ENCODE measurements around the gene MAML2. TPM values are rescaled to one million over a fixed set of nuclear protein-coding genes. Genes with fewer than 3 reads are reported as not detected.
A peak's percentile ranks its signal among the peaks of the same experiment; 100 is the strongest.

Gene MAML2
- total RNA-seq, 2 experiments from 2014 or later, result 23.4 to 27.2 TPM

GRCh38 chr11:96218006-96218405 lies 125.0 kb downstream of the MAML2 start:
- ChIA-PET CTCF (interaction anchor here (1.4 kb wide), 1 partner anchor 19 kb away, joined by 3 read pairs; no protein-coding TSS in a partner anchor), POLR2A (no interaction called here)
- Mint-ChIP-seq H3K36me3 (ENCODE audit: low read depth) (peaks cover 31% of the 10 kb centered on the region), H3K4me1 (peaks cover 80% of the 10 kb centered on the region), H3K27me3 (no peaks in the 10 kb centered on the region), H3K4me3 (no peak overlapping the region), H3K27ac (no peak overlapping the region), H3K9me3 (no peaks in the 10 kb centered on the region)
- no peak for DNase-seq

- ChIA-PET CTCF (interaction anchor here (1.4 to 1.5 kb wide), 2 partner anchors 20 to 30 kb away, joined by 3 read pairs; no protein-coding TSS in a partner anchor), POLR2A (no interaction called here)
- peaks cover 85% of the 10 kb centered on the region for H3K4me1 Mint-ChIP-seq
Measured at GRCh38 chr11:96217206-96217605, 125.8 kb downstream of the MAML2 start.

GRCh38 chr11:96215826-96216225 lies 127.2 kb downstream of the MAML2 start:
- DNase-seq, result no peak
- CTCF ChIA-PET, result interaction anchor here (1.4 to 1.7 kb wide), 2 partner anchors 10 to 11 kb away, joined by 4 to 5 read pairs; no protein-coding TSS in a partner anchor

More at GRCh38 chr11:96217206-96217605, 125.8 kb downstream of the MAML2 start:
- no peak for DNase-seq
- Mint-ChIP-seq H3K27me3 (no peaks in the 10 kb centered on the region), H3K4me3 (no peak overlapping the region), H3K27ac (peak overlapping the region; percentile 28), H3K9me3 (no peaks in the 10 kb centered on the region), H3K36me3 (ENCODE audit: low read depth) (peaks cover 30% of the 10 kb centered on the region)

GRCh38 chr11:96215110-96215782 lies 127.7 kb downstream of the MAML2 start:
- no peaks in the 10 kb centered on the region for H3K9me3 Mint-ChIP-seq
- H3K27ac Mint-ChIP-seq, result peak overlapping the region; percentile 95
- H3K4me1 Mint-ChIP-seq, result peaks cover 79% of the 10 kb centered on the region
- H3K36me3 Mint-ChIP-seq (ENCODE audit: low read depth), result peaks cover 25% of the 10 kb centered on the region
- no peaks in the 10 kb centered on the region for H3K27me3 Mint-ChIP-seq
- POLR2A ChIA-PET, result no interaction called here
- H3K4me3 Mint-ChIP-seq, result peak overlapping the region; percentile 36
- CTCF ChIA-PET, result interaction anchor here (0.6 to 1.7 kb wide), 4 partner anchors 10 to 71 kb away, joined by 3 to 5 read pairs (median 4); no protein-coding TSS in a partner anchor
- peak; percentile 37 for DNase-seq

More at GRCh38 chr11:96215826-96216225, 127.2 kb downstream of the MAML2 start:
- POLR2A ChIA-PET, result no interaction called here
- H3K27ac Mint-ChIP-seq, result peak overlapping the region; percentile 95
- no peaks in the 10 kb centered on the region for H3K9me3 Mint-ChIP-seq
- H3K36me3 Mint-ChIP-seq (ENCODE audit: low read depth), result peaks cover 25% of the 10 kb centered on the region
- H3K4me3 Mint-ChIP-seq, result peak overlapping the region; percentile 36
- no peaks in the 10 kb centered on the region for H3K27me3 Mint-ChIP-seq
- H3K4me1 Mint-ChIP-seq, result peaks cover 82% of the 10 kb centered on the region

GRCh38 chr11:96214777-96215109 lies 128.3 kb downstream of the MAML2 start:
- no peak for DNase-seq
- Mint-ChIP-seq H3K9me3 (no peaks in the 10 kb centered on the region), H3K36me3 (ENCODE audit: low read depth) (peaks cover 23% of the 10 kb centered on the region), H3K27ac (peak overlapping the region; percentile 95), H3K4me3 (no peak overlapping the region), H3K27me3 (no peaks in the 10 kb centered on the region), H3K4me1 (peaks cover 74% of the 10 kb centered on the region)
- CTCF ChIA-PET, result interaction anchor here (0.6 to 1.7 kb wide), 4 partner anchors 9 to 71 kb away, joined by 3 to 5 read pairs (median 4); no protein-coding TSS in a partner anchor
- POLR2A ChIA-PET, result no interaction called here

- Mint-ChIP-seq H3K27me3 (no peaks in the 10 kb centered on the region), H3K27ac (no peak overlapping the region), H3K4me3 (no peak overlapping the region), H3K4me1 (peaks cover 79% of the 10 kb centered on the region), H3K36me3 (ENCODE audit: low read depth) (peaks cover 25% of the 10 kb centered on the region), H3K9me3 (no peaks in the 10 kb centered on the region)
- DNase-seq, result no peak
- ChIA-PET CTCF (interaction anchor here (0.5 to 1.3 kb wide), 4 partner anchors 8 to 130 kb away, joined by 3 to 4 read pairs (median 4); partner anchors contain the start of gene MAML2), POLR2A (interaction anchor here (0.6 kb wide), 1 partner anchor 25 kb away, joined by 5 read pairs; no protein-coding TSS in a partner anchor)
Measured at GRCh38 chr11:96213500-96213899, 129.5 kb downstream of the MAML2 start.

- ChIA-PET POLR2A (no interaction called here), CTCF (interaction anchor here (0.6 to 2.0 kb wide), 7 partner anchors 26 to 144 kb away, joined by 3 to 6 read pairs (median 3); no protein-coding TSS in a partner anchor)
- H3K36me3 Mint-ChIP-seq (ENCODE audit: low read depth), result peaks cover 23% of the 10 kb centered on the region
- peaks cover 81% of the 10 kb centered on the region for H3K4me1 Mint-ChIP-seq
- no peak for DNase-seq
- no peaks in the 10 kb centered on the region for H3K9me3 Mint-ChIP-seq
- no peak overlapping the region for H3K4me3 Mint-ChIP-seq
- no peaks in the 10 kb centered on the region for H3K27me3 Mint-ChIP-seq
- H3K27ac Mint-ChIP-seq, result peak overlapping the region; percentile 71
Measured at GRCh38 chr11:96211436-96211835, 131.6 kb downstream of the MAML2 start.

GRCh38 chr11:96207459-96208449 lies 135.2 kb downstream of the MAML2 start:
- no peaks in the 10 kb centered on the region for H3K27me3 Mint-ChIP-seq
- CTCF ChIA-PET, result interaction anchor here (1.4 kb wide), 1 partner anchor 14 kb away, joined by 5 read pairs; no protein-coding TSS in a partner anchor
- H3K9me3 Mint-ChIP-seq, result no peaks in the 10 kb centered on the region
- H3K36me3 Mint-ChIP-seq (ENCODE audit: low read depth), result peaks cover 22% of the 10 kb centered on the region
- H3K27ac Mint-ChIP-seq, result peak overlapping the region; percentile 93
- peaks cover 82% of the 10 kb centered on the region for H3K4me1 Mint-ChIP-seq
- POLR2A ChIA-PET, result no interaction called here
- DNase-seq, result peak; percentile 40
- peak overlapping the region; percentile 49 for H3K4me3 Mint-ChIP-seq

GRCh38 chr11:96206955-96207354 lies 136.0 kb downstream of the MAML2 start:
- no peak for DNase-seq
- H3K9me3 Mint-ChIP-seq, result no peaks in the 10 kb centered on the region
- peak overlapping the region; percentile 49 for H3K4me3 Mint-ChIP-seq
- H3K27me3 Mint-ChIP-seq, result no peaks in the 10 kb centered on the region
- peaks cover 75% of the 10 kb centered on the region for H3K4me1 Mint-ChIP-seq
- ChIA-PET POLR2A (no interaction called here), CTCF (interaction anchor here (1.4 kb wide), 1 partner anchor 13 kb away, joined by 5 read pairs; no protein-coding TSS in a partner anchor)
- H3K36me3 Mint-ChIP-seq (ENCODE audit: low read depth), result peaks cover 24% of the 10 kb centered on the region
- H3K27ac Mint-ChIP-seq, result peak overlapping the region; percentile 93

GRCh38 chr11:96205460-96205809 lies 137.6 kb downstream of the MAML2 start:
- POLR2A ChIA-PET, result no interaction called here
- H3K27ac Mint-ChIP-seq, result peak overlapping the region; percentile 93
- H3K36me3 Mint-ChIP-seq (ENCODE audit: low read depth), result peaks cover 29% of the 10 kb centered on the region
- no peaks in the 10 kb centered on the region for H3K27me3 Mint-ChIP-seq
- no peak overlapping the region for H3K4me3 Mint-ChIP-seq
- H3K9me3 Mint-ChIP-seq, result no peaks in the 10 kb centered on the region
- no peak for DNase-seq
- peaks cover 72% of the 10 kb centered on the region for H3K4me1 Mint-ChIP-seq
- CTCF ChIA-PET, result interaction anchor here (0.7 to 1.6 kb wide), 3 partner anchors 8 to 18 kb away, joined by 3 to 4 read pairs (median 3); no protein-coding TSS in a partner anchor

- peak overlapping the region; percentile 93 for H3K27ac Mint-ChIP-seq
- CTCF ChIA-PET, result interaction anchor here (0.7 to 1.6 kb wide), 3 partner anchors 9 to 14 kb away, joined by 3 to 4 read pairs (median 3); no protein-coding TSS in a partner anchor
- no peaks in the 10 kb centered on the region for H3K9me3 Mint-ChIP-seq
- peak; percentile 44 for DNase-seq
- peak overlapping the region; percentile 50 for H3K4me3 Mint-ChIP-seq
- POLR2A ChIA-PET, result no interaction called here
- H3K4me1 Mint-ChIP-seq, result peaks cover 76% of the 10 kb centered on the region
- no peaks in the 10 kb centered on the region for H3K27me3 Mint-ChIP-seq
- peaks cover 34% of the 10 kb centered on the region for H3K36me3 Mint-ChIP-seq (ENCODE audit: low read depth)
Measured at GRCh38 chr11:96204721-96205459, 138.1 kb downstream of the MAML2 start.

GRCh38 chr11:96204366-96204659 lies 138.7 kb downstream of the MAML2 start:
- Mint-ChIP-seq H3K4me1 (peaks cover 78% of the 10 kb centered on the region), H3K9me3 (peaks cover 5% of the 10 kb centered on the region), H3K27me3 (no peaks in the 10 kb centered on the region), H3K27ac (peak overlapping the region; percentile 93), H3K4me3 (no peak overlapping the region), H3K36me3 (ENCODE audit: low read depth) (peaks cover 37% of the 10 kb centered on the region)
- ChIA-PET CTCF (interaction anchor here (0.7 to 1.6 kb wide), 2 partner anchors 10 to 15 kb away, joined by 3 read pairs; no protein-coding TSS in a partner anchor), POLR2A (no interaction called here)
- no peak for DNase-seq

Measured in activated CD4-positive, alpha-beta T cell treated with anti-CD3 and anti-CD28 coated beads, Interleukin-2, amount 10 ng/mL, durations not matched to agents 7 days and 5 days (primary cell).